Liver (tissue), 9 donors: ENCODE measurements around the gene NIPBL. TPM values are rescaled to one million over a fixed set of nuclear protein-coding genes. Genes with fewer than 3 reads are reported as not detected.

ENCODE experiments used
- DNase-seq: peaks from one replicate; pipeline ENCODE4 v3.0.0-alpha.2; 2017; ENCODE audit warnings: low spot score
- H3K27ac ChIP-seq, 2 donors: one replicate each; pipeline ENCODE4 v1.7.0; 2013; ENCODE audit warnings: inconsistent platforms in 2 of 2, low read length in 2 of 2, control low read depth in 1 of 2, low read depth in 1 of 2, mild to moderate bottlenecking in 1 of 2
- H3K27me3 ChIP-seq, 4 donors: one replicate each; pipeline versions ENCODE4 v1.6.1 to v1.7.0; 2013; ENCODE audit warnings: low read length in 3 of 4, inconsistent platforms in 1 of 4, mild to moderate bottlenecking in 1 of 4, moderate library complexity in 1 of 4; ENCODE audit not compliant: control insufficient read depth in 4 of 4, insufficient read depth in 4 of 4
- H3K36me3 ChIP-seq, 4 donors: one replicate each; pipeline versions ENCODE4 v1.6.1 to v1.7.0; 2013; ENCODE audit warnings: low read length in 3 of 4, mild to moderate bottlenecking in 3 of 4, low read depth in 1 of 4, moderate library complexity in 1 of 4; ENCODE audit not compliant: control insufficient read depth in 4 of 4, insufficient read depth in 3 of 4
- H3K4me1 ChIP-seq, 4 donors: one replicate each; pipeline versions ENCODE4 v1.6.1 to v1.7.0; 2013; ENCODE audit warnings: low read length in 3 of 4, mild to moderate bottlenecking in 3 of 4, moderate library complexity in 1 of 4; ENCODE audit not compliant: control insufficient read depth in 4 of 4, insufficient read depth in 4 of 4
- H3K4me3 ChIP-seq, 3 donors: one replicate each; pipeline versions ENCODE4 v1.6.1 to v1.7.0; 2013; ENCODE audit warnings: low read length in 3 of 3, control low read depth in 1 of 3, low read depth in 1 of 3, mild to moderate bottlenecking in 1 of 3
- H3K9ac ChIP-seq, 2 donors: one replicate each; pipeline ENCODE4 v1.7.0; 2013; ENCODE audit warnings: low read length in 2 of 2, mild to moderate bottlenecking in 2 of 2, moderate library complexity in 2 of 2, control low read depth in 1 of 2, low read depth in 1 of 2
- H3K9me3 ChIP-seq, 4 donors: one replicate each; pipeline versions ENCODE4 v1.6.1 to v1.7.0; 2013; ENCODE audit warnings: low read length in 3 of 4; ENCODE audit not compliant: control insufficient read depth in 4 of 4
- ATF3 ChIP-seq: IDR thresholded peaks from 2 replicates; pipeline ENCODE4 v1.6.1; 2016; ENCODE audit warnings: antibody characterized with exemption
- CTCF ChIP-seq: fragments of 150-350 bp; IDR thresholded peaks from 2 replicates; pipeline ENCODE4 v1.5.1; 2017; ENCODE audit warnings: improper control_type of control experiment, low read depth, low read length; ENCODE audit not compliant: missing input control
- EGR1 ChIP-seq, 2 donors: IDR thresholded peaks; 2 replicates each; pipeline ENCODE4 v1.6.1; 2016 to 2018; ENCODE audit warnings: antibody characterized with exemption in 2 of 2, low read depth in 2 of 2
- FOXA1 ChIP-seq: IDR thresholded peaks from 2 replicates; pipeline ENCODE4 v1.6.1; 2016; ENCODE audit warnings: antibody characterized with exemption
- FOXA2 ChIP-seq: IDR thresholded peaks from 2 replicates; pipeline ENCODE4 v1.6.1; 2016; ENCODE audit warnings: antibody characterized with exemption
- GABPA ChIP-seq, 2 donors: IDR thresholded peaks in 1 of 2; conservative IDR thresholded peaks in 1 of 2; 2 replicates each; pipeline ENCODE4 v1.6.1; 2016; ENCODE audit warnings: antibody characterized with exemption in 2 of 2, mild to moderate bottlenecking in 1 of 2, moderate library complexity in 1 of 2
- HNF4A ChIP-seq, 2 donors: conservative IDR thresholded peaks; 2 replicates each; pipeline ENCODE4 v1.6.1; 2016; ENCODE audit warnings: antibody characterized with exemption in 2 of 2, mild to moderate bottlenecking in 2 of 2
- HNF4G ChIP-seq: IDR thresholded peaks from 2 replicates; pipeline ENCODE4 v1.6.1; 2016; ENCODE audit warnings: antibody characterized with exemption
- JUND ChIP-seq, 2 donors: IDR thresholded peaks; 2 replicates each; pipeline ENCODE4 v1.6.1; 2016; ENCODE audit warnings: antibody characterized with exemption in 2 of 2
- MAX ChIP-seq: IDR thresholded peaks from 2 replicates; pipeline ENCODE4 v1.6.1; 2016; ENCODE audit warnings: antibody characterized with exemption
- NR2F2 ChIP-seq: IDR thresholded peaks from 2 replicates; pipeline ENCODE4 v1.6.1; 2016; ENCODE audit warnings: antibody characterized with exemption
- RAD21 ChIP-seq, 2 donors: IDR thresholded peaks; 2 replicates each; pipeline ENCODE4 v1.6.1; 2016; ENCODE audit warnings: antibody characterized with exemption in 2 of 2, mild to moderate bottlenecking in 2 of 2
- REST ChIP-seq: IDR thresholded peaks from 2 replicates; pipeline ENCODE4 v1.6.1; 2016; ENCODE audit warnings: antibody characterized with exemption, mild to moderate bottlenecking
- RXRA ChIP-seq, 2 donors: IDR thresholded peaks; 2 replicates each; pipeline ENCODE4 v1.6.1; 2017 to 2018; ENCODE audit warnings: antibody characterized with exemption in 2 of 2, mild to moderate bottlenecking in 1 of 2
- SP1 ChIP-seq: IDR thresholded peaks from 2 replicates; pipeline ENCODE4 v1.6.1; 2018; ENCODE audit warnings: antibody characterized with exemption, mild to moderate bottlenecking
- TAF1 ChIP-seq: conservative IDR thresholded peaks from 2 replicates; pipeline ENCODE4 v1.6.1; 2016; ENCODE audit warnings: antibody characterized with exemption, mild to moderate bottlenecking
- YY1 ChIP-seq: IDR thresholded peaks from 2 replicates; pipeline ENCODE4 v1.6.1; 2016; ENCODE audit warnings: antibody characterized with exemption, mild to moderate bottlenecking
- ZBTB33 ChIP-seq: IDR thresholded peaks from 2 replicates; pipeline ENCODE4 v1.6.1; 2016; ENCODE audit warnings: antibody characterized with exemption
- WGBS: extraction: QIAGEN DNeasy Blood & Tissue Kit; methylation state at CpG from one replicate; pipeline ENCODE4 v1.1.7; 2013; 5-methylcytosine and 5-hydroxymethylcytosine counted together
- polyA plus RNA-seq, 2 donors: library from polyadenylated mRNA; stranded (reverse) in 1 of 2; unstranded in 1 of 2; fragments of 200-250 nt in 1 of 2; fragments of >200 nt in 1 of 2; fragmentation: Nextera tagmentation in 1 of 2; extraction: Ambion mirVana in 1 of 2; gene quantifications; one replicate each; pipeline versions ENCODE4 v1.2.1 to v1.2.3, GENCODE V29; 2013 to 2015
- total RNA-seq, 2 donors: library from RNA; depleted of rRNA; stranded (reverse); fragments of >200 nt; gene quantifications; one replicate each; pipeline ENCODE4 v1.2.3, GENCODE V29; 2014
- donor health status: healthy.
- donor health status: healthy.
- donor health status: healthy.
- donor health status: healthy.
- donor health status: healthy.

Gene NIPBL
- total and polyA plus RNA-seq, 4 donors = 4.9 to 30.3 (median 21.0) TPM

- H3K36me3 ChIP-seq = peaks cover 1 to 12% (median 6%) of the 10 kb centered on the region in 4 donors
- 98% methylated on average over 2 of the region's 2 CpGs for WGBS
- TF ChIP-seq HNF4G (no peak), NR2F2 (no peak), RAD21 (IDR thresholded peaks at IDR 0.05) (no peak), MAX (no peak), SP1 (no peak), ATF3 (no peak), ZBTB33 (no peak), GABPA (IDR thresholded peaks at IDR 0.05 in 1 of 2, conservative IDR thresholded peaks at IDR 0.05 in 1 of 2) (no peak), HNF4A (conservative IDR thresholded peaks at IDR 0.05) (no peak), FOXA2 (no peak), EGR1 (IDR thresholded peaks at IDR 0.05; ENCODE audit: low read depth in 2 of 2) (no peak), RXRA (IDR thresholded peaks at IDR 0.05) (no peak), JUND (IDR thresholded peaks at IDR 0.05) (no peak), YY1 (no peak), CTCF (no peak), REST (no peak), TAF1 (no peak), FOXA1 (no peak)
- no peak overlapping the region for H3K4me3 ChIP-seq
- H3K27me3 ChIP-seq = no peaks in the 10 kb centered on the region
- DNase-seq = no peak
- no peak overlapping the region for H3K9ac ChIP-seq
- peaks cover 0 to 9% (median 0%) of the 10 kb centered on the region in 4 donors for H3K9me3 ChIP-seq
- no peak overlapping the region for H3K27ac ChIP-seq
- no peaks in the 10 kb centered on the region for H3K4me1 ChIP-seq
Measured at GRCh38 chr5:37103302-37103701, 226.7 kb downstream of the NIPBL start.

- TF ChIP-seq RXRA (IDR thresholded peaks at IDR 0.05) (no peak), MAX (no peak), SP1 (no peak), JUND (IDR thresholded peaks at IDR 0.05) (no peak), FOXA2 (no peak)
- 94% methylated on average over 3 of the region's 3 CpGs for WGBS
- H3K27ac ChIP-seq = no peak overlapping the region
- H3K4me1 ChIP-seq = no peaks in the 10 kb centered on the region
- no peak overlapping the region for H3K4me3 ChIP-seq
- no peaks in the 10 kb centered on the region for H3K9me3 ChIP-seq
- no peaks in the 10 kb centered on the region for H3K27me3 ChIP-seq
- peaks cover 2 to 14% (median 7%) of the 10 kb centered on the region in 4 donors for H3K36me3 ChIP-seq
- DNase-seq = no peak
- H3K9ac ChIP-seq = no peak overlapping the region
Measured at GRCh38 chr5:37109338-37109737, 232.8 kb downstream of the NIPBL start.
